Activated naive CD8-positive, alpha-beta T cell (primary cell): ENCODE data around the gene MYO5B.
"Not testable (repeated sequence)": the region's sequence is repeated elsewhere in the genome, so short reads cannot be mapped to it uniquely, and the experiment has no call there.

Source experiments
- H3K27ac Mint-ChIP-seq: one replicate; pipeline ENCODE4 v1.8.0; 2021; ENCODE audit warnings: mixed read lengths
- H3K27me3 Mint-ChIP-seq: one replicate; pipeline ENCODE4 v1.8.0; 2021; ENCODE audit warnings: mixed read lengths
- H3K36me3 Mint-ChIP-seq: one replicate; pipeline ENCODE4 v1.8.0; 2021; ENCODE audit warnings: mixed read lengths
- H3K4me1 Mint-ChIP-seq: one replicate; pipeline ENCODE4 v1.8.0; 2021; ENCODE audit warnings: low read depth, mixed read lengths
- H3K4me3 Mint-ChIP-seq: one replicate; pipeline ENCODE4 v1.8.0; 2021; ENCODE audit warnings: mild to moderate bottlenecking, mixed read lengths
- H3K9me3 Mint-ChIP-seq: one replicate; pipeline ENCODE4 v1.8.0; 2021; ENCODE audit warnings: low read depth, mixed read lengths

MYO5B gene

GRCh38 chr18:49901862-49902340, 293.0 kb downstream of the MYO5B start:
- Mint-ChIP-seq H3K36me3 (no peaks in the 10 kb centered on the region), H3K27ac (no peak overlapping the region), H3K4me3 (no peak overlapping the region), H3K27me3 (peaks cover 3% of the 10 kb centered on the region), H3K4me1 (peaks cover 2% of the 10 kb centered on the region), H3K9me3 (no peaks in the 10 kb centered on the region)

- Mint-ChIP-seq H3K36me3 (no peaks in the 10 kb centered on the region), H3K4me1 (no peaks in the 10 kb centered on the region), H3K9me3 (no peaks in the 10 kb centered on the region), H3K4me3 (no peak overlapping the region), H3K27ac (no peak overlapping the region), H3K27me3 (peaks cover 6% of the 10 kb centered on the region)
These were observed 295.2 kb downstream of the MYO5B start for GRCh38 chr18:49899657-49900330.

GRCh38 chr18:49898421-49898820, 296.5 kb downstream of the MYO5B start:
- H3K4me1 Mint-ChIP-seq: no peaks in the 10 kb centered on the region
- H3K9me3 Mint-ChIP-seq: no peaks in the 10 kb centered on the region
- H3K36me3 Mint-ChIP-seq: no peaks in the 10 kb centered on the region
- peaks cover 6% of the 10 kb centered on the region for H3K27me3 Mint-ChIP-seq
- H3K4me3 Mint-ChIP-seq: no peak overlapping the region
- no peak overlapping the region for H3K27ac Mint-ChIP-seq

GRCh38 chr18:49894517-49895226, 300.3 kb downstream of the MYO5B start:
- Mint-ChIP-seq H3K4me3 (no peak overlapping the region), H3K27ac (no peak overlapping the region), H3K9me3 (no peaks in the 10 kb centered on the region), H3K27me3 (peaks cover 3% of the 10 kb centered on the region), H3K4me1 (no peaks in the 10 kb centered on the region), H3K36me3 (no peaks in the 10 kb centered on the region)

GRCh38 chr18:49893036-49893435, 301.9 kb downstream of the MYO5B start:
- H3K36me3 Mint-ChIP-seq: no peaks in the 10 kb centered on the region
- no peaks in the 10 kb centered on the region for H3K9me3 Mint-ChIP-seq
- peaks cover 3% of the 10 kb centered on the region for H3K27me3 Mint-ChIP-seq
- no peaks in the 10 kb centered on the region for H3K4me1 Mint-ChIP-seq
- no peak overlapping the region for H3K27ac Mint-ChIP-seq
- no peak overlapping the region for H3K4me3 Mint-ChIP-seq

GRCh38 chr18:49892148-49892924, 302.6 kb downstream of the MYO5B start:
- no peak overlapping the region for H3K4me3 Mint-ChIP-seq
- no peaks in the 10 kb centered on the region for H3K9me3 Mint-ChIP-seq
- no peak overlapping the region for H3K27ac Mint-ChIP-seq
- H3K4me1 Mint-ChIP-seq: no peaks in the 10 kb centered on the region
- peaks cover 3% of the 10 kb centered on the region for H3K27me3 Mint-ChIP-seq
- H3K36me3 Mint-ChIP-seq: no peaks in the 10 kb centered on the region

- no peak overlapping the region for H3K4me3 Mint-ChIP-seq
- H3K27me3 Mint-ChIP-seq: no peaks in the 10 kb centered on the region
- H3K4me1 Mint-ChIP-seq: no peaks in the 10 kb centered on the region
- H3K9me3 Mint-ChIP-seq: no peaks in the 10 kb centered on the region
- H3K36me3 Mint-ChIP-seq: no peaks in the 10 kb centered on the region
- no peak overlapping the region for H3K27ac Mint-ChIP-seq
These were observed 304.9 kb downstream of the MYO5B start for GRCh38 chr18:49890041-49890440.

GRCh38 chr18:49889552-49889951, 305.4 kb downstream of the MYO5B start:
- not testable (repeated sequence) for H3K4me1 Mint-ChIP-seq

GRCh38 chr18:49886891-49887764, 307.8 kb downstream of the MYO5B start:
- no peak overlapping the region for H3K4me3 Mint-ChIP-seq
- H3K36me3 Mint-ChIP-seq: no peaks in the 10 kb centered on the region
- H3K27me3 Mint-ChIP-seq: no peaks in the 10 kb centered on the region
- H3K9me3 Mint-ChIP-seq: no peaks in the 10 kb centered on the region
- no peaks in the 10 kb centered on the region for H3K4me1 Mint-ChIP-seq
- no peak overlapping the region for H3K27ac Mint-ChIP-seq

More at GRCh38 chr18:49889552-49889951, 305.4 kb downstream of the MYO5B start:
- not testable (repeated sequence) for H3K27ac Mint-ChIP-seq, H3K4me3 Mint-ChIP-seq, H3K9me3 Mint-ChIP-seq, H3K36me3 Mint-ChIP-seq, H3K27me3 Mint-ChIP-seq

GRCh38 chr18:49884959-49885358, 310.0 kb downstream of the MYO5B start:
- no peak overlapping the region for H3K4me3 Mint-ChIP-seq
- H3K27me3 Mint-ChIP-seq: peaks cover 2% of the 10 kb centered on the region
- H3K27ac Mint-ChIP-seq: no peak overlapping the region
- H3K4me1 Mint-ChIP-seq: no peaks in the 10 kb centered on the region
- H3K36me3 Mint-ChIP-seq: no peaks in the 10 kb centered on the region
- H3K9me3 Mint-ChIP-seq: no peaks in the 10 kb centered on the region

- no peaks in the 10 kb centered on the region for H3K36me3 Mint-ChIP-seq
- peaks cover 2% of the 10 kb centered on the region for H3K27me3 Mint-ChIP-seq
- H3K4me3 Mint-ChIP-seq: no peak overlapping the region
- no peaks in the 10 kb centered on the region for H3K9me3 Mint-ChIP-seq
- no peaks in the 10 kb centered on the region for H3K4me1 Mint-ChIP-seq
- no peak overlapping the region for H3K27ac Mint-ChIP-seq
These were observed 310.5 kb downstream of the MYO5B start for GRCh38 chr18:49884465-49884864.

- no peak overlapping the region for H3K27ac Mint-ChIP-seq
- no peaks in the 10 kb centered on the region for H3K9me3 Mint-ChIP-seq
- no peak overlapping the region for H3K4me3 Mint-ChIP-seq
- peaks cover 10% of the 10 kb centered on the region for H3K27me3 Mint-ChIP-seq
- H3K4me1 Mint-ChIP-seq: no peaks in the 10 kb centered on the region
- no peaks in the 10 kb centered on the region for H3K36me3 Mint-ChIP-seq
These were observed 314.3 kb downstream of the MYO5B start for GRCh38 chr18:49880661-49881060.

GRCh38 chr18:49879271-49879580, 315.7 kb downstream of the MYO5B start:
- no peak overlapping the region for H3K27ac Mint-ChIP-seq
- H3K36me3 Mint-ChIP-seq: no peaks in the 10 kb centered on the region
- no peaks in the 10 kb centered on the region for H3K9me3 Mint-ChIP-seq
- H3K27me3 Mint-ChIP-seq: peaks cover 10% of the 10 kb centered on the region
- H3K4me1 Mint-ChIP-seq: no peaks in the 10 kb centered on the region
- no peak overlapping the region for H3K4me3 Mint-ChIP-seq

- Mint-ChIP-seq H3K36me3 (no peaks in the 10 kb centered on the region), H3K4me3 (no peak overlapping the region), H3K4me1 (no peaks in the 10 kb centered on the region), H3K27ac (no peak overlapping the region), H3K9me3 (no peaks in the 10 kb centered on the region), H3K27me3 (peaks cover 10% of the 10 kb centered on the region)
These were observed 316.2 kb downstream of the MYO5B start for GRCh38 chr18:49878567-49879270.
